ENCODE results near the gene EIF3CL. TPM values are rescaled to one million over a fixed set of nuclear protein-coding genes. Genes with fewer than 3 reads are reported as not detected.
"Not testable (repeated sequence)": the region's sequence is repeated elsewhere in the genome, so short reads cannot be mapped to it uniquely, and the experiment has no call there.

Gene EIF3CL
- total RNA-seq, 5 donors from 2014 or later (not counting 1 experiment from before 2014, with no cell fraction given), result 9.2 to 63.5 (median 42.2) TPM

DNA sequence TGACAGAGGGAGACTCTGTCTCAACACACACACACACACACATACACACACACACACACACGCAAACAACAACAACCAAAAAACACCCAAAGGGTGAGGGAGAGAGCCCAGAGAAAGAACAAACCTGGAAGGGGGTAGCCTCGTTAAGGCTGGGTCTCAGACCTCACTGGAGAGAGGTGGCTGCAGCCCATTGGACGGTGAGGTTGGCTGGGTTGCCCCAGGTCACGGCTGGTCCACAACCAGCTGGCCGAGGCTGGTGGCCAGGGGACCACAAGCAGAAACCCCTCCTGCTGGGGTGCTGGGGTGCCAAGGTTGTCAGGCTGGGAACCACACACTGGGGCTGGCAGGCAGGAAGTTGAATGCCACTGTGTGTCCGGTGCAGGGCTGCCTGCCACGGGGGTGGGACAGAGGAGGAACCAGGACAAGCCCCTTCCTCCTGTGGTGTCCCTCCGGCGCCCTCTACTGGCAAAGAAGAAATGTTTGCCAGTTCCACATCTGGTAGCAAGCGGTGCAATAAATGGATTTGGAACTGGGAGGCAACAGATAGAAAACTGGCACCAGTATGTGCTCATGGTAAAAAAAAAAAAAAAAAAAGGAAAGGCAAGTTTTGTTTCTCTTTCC, 22.5 kb upstream of the EIF3CL start:
- H3K4me3 ChIP-seq (ENCODE audit: control insufficient read depth in 1 of 2, extremely low read depth in 1 of 2, low read length in 1 of 2); H3K27me3 Mint-ChIP-seq; H3K4me3 Mint-ChIP-seq; POLR2A ChIA-PET; H3K27ac ChIP-seq (ENCODE audit: low read length); H3K4me1 Mint-ChIP-seq; CTCF ChIA-PET; H3K9me3 Mint-ChIP-seq; H3K27me3 ChIP-seq (replicated peaks in 1 of 2; ENCODE audit: control insufficient read depth in 2 of 2, extremely low read depth in 1 of 2, insufficient read depth in 2 of 2, low read length in 1 of 2); H3K27ac Mint-ChIP-seq; H3K4me1 ChIP-seq (ENCODE audit: control insufficient read depth in 1 of 2, extremely low read depth in 1 of 2, insufficient read depth in 2 of 2, low read length in 2 of 2); H3K9me3 ChIP-seq; H3K36me3 ChIP-seq (ENCODE audit: control insufficient read depth in 2 of 2, extremely low read depth in 1 of 2, insufficient read depth in 1 of 2, low read length in 1 of 2); H3K36me3 Mint-ChIP-seq: not testable (repeated sequence)
- ATAC-seq (replicated peaks in 1 of 4), result peak; percentile 82 to 96 (median 94)
- peak in 2 of 35 experiments; percentile 1 to 2 for DNase-seq
- no CpG with 5 or more reads among the region's 10 CpGs for WGBS (ENCODE audit: insufficient coverage)

DNA sequence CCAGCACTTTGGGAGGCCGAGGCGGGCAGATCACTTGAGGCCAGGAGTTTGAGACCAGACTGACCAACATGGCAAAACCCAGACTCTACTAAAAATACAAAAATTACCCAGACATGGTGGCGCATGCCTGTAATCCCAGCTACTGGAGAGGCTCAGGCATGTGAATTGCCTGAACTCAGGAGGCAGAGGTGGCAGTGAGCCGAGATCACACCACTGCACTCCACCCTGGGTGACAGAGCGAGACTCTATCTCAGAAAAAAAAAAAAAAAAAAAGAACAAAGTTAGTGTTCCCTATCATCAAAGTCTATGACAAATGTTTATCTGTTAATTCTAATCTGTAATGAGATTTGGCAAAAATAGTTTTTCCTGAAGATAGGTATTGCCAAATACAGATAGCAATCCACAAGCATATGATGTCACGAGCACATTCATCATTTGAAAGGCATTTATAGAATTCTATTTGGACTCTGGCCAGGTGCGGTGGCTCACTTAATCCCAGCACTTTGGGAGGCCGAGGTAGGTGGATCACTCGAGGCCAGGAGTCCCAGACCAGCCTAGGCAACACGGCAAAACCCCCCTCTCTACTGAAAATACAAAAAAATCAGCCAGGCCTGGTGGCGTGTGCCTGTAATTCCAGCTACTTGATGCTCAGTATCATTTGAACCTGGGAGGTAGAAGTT, 17.6 kb upstream of the EIF3CL start:
- H3K4me3 Mint-ChIP-seq; DNase-seq; H3K27me3 ChIP-seq (replicated peaks in 1 of 2; ENCODE audit: control insufficient read depth in 2 of 2, extremely low read depth in 1 of 2, insufficient read depth in 2 of 2, low read length in 1 of 2); H3K27me3 Mint-ChIP-seq; H3K4me1 ChIP-seq (ENCODE audit: control insufficient read depth in 1 of 2, extremely low read depth in 1 of 2, insufficient read depth in 2 of 2, low read length in 2 of 2); POLR2A ChIA-PET; H3K4me1 Mint-ChIP-seq; H3K27ac ChIP-seq (ENCODE audit: low read length); H3K4me3 ChIP-seq (ENCODE audit: control insufficient read depth in 1 of 2, extremely low read depth in 1 of 2, low read length in 1 of 2); CTCF ChIA-PET; H3K9me3 ChIP-seq; H3K36me3 ChIP-seq (ENCODE audit: control insufficient read depth in 2 of 2, extremely low read depth in 1 of 2, insufficient read depth in 1 of 2, low read length in 1 of 2); H3K36me3 Mint-ChIP-seq; H3K9me3 Mint-ChIP-seq; H3K27ac Mint-ChIP-seq; ATAC-seq (replicated peaks in 1 of 4): not testable (repeated sequence)
- whole genome bisulfite sequencing (ENCODE audit: insufficient coverage), result no CpG with 5 or more reads among the region's 11 CpGs

DNA sequence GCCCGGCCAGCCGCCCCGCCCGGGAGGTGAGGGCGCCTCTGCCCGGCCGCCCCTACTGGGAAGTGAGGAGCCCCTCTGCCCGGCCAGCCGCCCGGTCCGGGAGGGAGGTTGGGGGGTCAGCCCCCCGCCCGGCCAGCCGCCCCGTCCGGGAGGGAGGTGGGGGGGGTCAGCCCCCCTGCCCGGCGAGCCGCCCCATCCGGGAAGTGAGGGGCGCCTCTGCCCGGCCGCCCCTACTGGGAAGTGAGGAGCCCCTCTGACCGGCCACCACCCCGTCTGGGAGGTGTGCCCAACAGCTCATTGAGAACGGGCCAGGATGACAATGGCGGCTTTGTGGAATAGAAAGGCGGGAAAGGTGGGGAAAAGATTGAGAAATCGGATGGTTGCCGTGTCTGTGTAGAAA, 13.4 kb upstream of the EIF3CL start:
- H3K9me3 ChIP-seq; H3K9me3 Mint-ChIP-seq; CTCF ChIA-PET; H3K36me3 ChIP-seq (ENCODE audit: control insufficient read depth in 2 of 2, extremely low read depth in 1 of 2, insufficient read depth in 1 of 2, low read length in 1 of 2); H3K27me3 Mint-ChIP-seq; H3K27ac Mint-ChIP-seq; ATAC-seq (replicated peaks in 1 of 4); H3K27me3 ChIP-seq (replicated peaks in 1 of 2; ENCODE audit: control insufficient read depth in 2 of 2, extremely low read depth in 1 of 2, insufficient read depth in 2 of 2, low read length in 1 of 2); H3K4me3 Mint-ChIP-seq; H3K4me1 Mint-ChIP-seq; H3K36me3 Mint-ChIP-seq; DNase-seq; POLR2A ChIA-PET; H3K4me1 ChIP-seq (ENCODE audit: control insufficient read depth in 1 of 2, extremely low read depth in 1 of 2, insufficient read depth in 2 of 2, low read length in 2 of 2); H3K4me3 ChIP-seq (ENCODE audit: control insufficient read depth in 1 of 2, extremely low read depth in 1 of 2, low read length in 1 of 2); H3K27ac ChIP-seq (ENCODE audit: low read length): not testable (repeated sequence)
- no CpG with 5 or more reads among the region's 30 CpGs for WGBS (ENCODE audit: insufficient coverage)

DNA sequence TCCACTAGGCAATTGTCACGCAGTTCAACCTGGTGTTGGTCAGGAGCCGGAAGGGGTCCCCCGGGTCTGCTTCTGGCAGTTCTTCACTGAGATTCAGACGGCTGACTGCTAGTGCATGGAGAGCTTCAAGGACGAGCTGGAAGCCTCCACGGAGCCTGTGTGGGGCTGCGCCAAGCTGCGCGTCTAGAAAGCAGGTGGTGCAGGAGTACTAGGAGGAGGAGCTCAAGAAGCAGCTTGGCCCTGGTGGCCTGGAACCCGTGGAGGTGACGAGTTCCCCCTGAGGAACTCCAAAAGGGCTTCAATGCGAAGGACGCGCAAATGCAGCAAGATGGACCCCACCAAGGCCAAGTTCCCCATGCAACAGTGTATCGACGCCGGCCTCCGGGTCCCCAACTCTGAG, 10.9 kb upstream of the EIF3CL start:
- H3K27ac ChIP-seq (ENCODE audit: low read length); H3K27ac Mint-ChIP-seq; ATAC-seq (replicated peaks in 1 of 4); DNase-seq; H3K4me1 ChIP-seq (ENCODE audit: control insufficient read depth in 1 of 2, extremely low read depth in 1 of 2, insufficient read depth in 2 of 2, low read length in 2 of 2); H3K4me3 ChIP-seq (ENCODE audit: control insufficient read depth in 1 of 2, extremely low read depth in 1 of 2, low read length in 1 of 2); CTCF ChIA-PET; H3K9me3 Mint-ChIP-seq; H3K27me3 Mint-ChIP-seq; H3K4me1 Mint-ChIP-seq; H3K36me3 ChIP-seq (ENCODE audit: control insufficient read depth in 2 of 2, extremely low read depth in 1 of 2, insufficient read depth in 1 of 2, low read length in 1 of 2); POLR2A ChIA-PET; H3K27me3 ChIP-seq (replicated peaks in 1 of 2; ENCODE audit: control insufficient read depth in 2 of 2, extremely low read depth in 1 of 2, insufficient read depth in 2 of 2, low read length in 1 of 2); H3K4me3 Mint-ChIP-seq; H3K36me3 Mint-ChIP-seq; H3K9me3 ChIP-seq: not testable (repeated sequence)
- no CpG with 5 or more reads among the region's 18 CpGs for WGBS (ENCODE audit: insufficient coverage)

DNA sequence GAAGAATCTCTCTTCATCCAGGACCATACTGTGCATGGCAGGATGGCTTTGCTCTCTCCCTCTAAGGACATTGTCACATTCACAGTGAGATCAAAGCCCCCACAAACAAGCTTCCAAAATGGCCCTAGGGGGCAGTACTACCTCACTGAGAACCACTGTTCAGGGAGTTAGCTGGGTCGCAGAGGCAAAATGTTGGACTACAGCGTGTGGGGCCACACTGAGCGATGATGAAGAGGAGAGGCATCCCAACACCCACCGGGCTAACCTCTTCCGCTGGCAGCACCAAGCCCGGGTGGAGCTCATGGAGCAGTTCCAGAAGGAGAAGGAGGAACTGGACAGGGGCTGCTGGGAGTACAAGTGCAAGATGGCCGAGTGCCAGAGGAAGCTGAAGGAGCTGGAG, 9.9 kb upstream of the EIF3CL start:
- H3K9me3 Mint-ChIP-seq; CTCF ChIA-PET; DNase-seq; H3K9me3 ChIP-seq; H3K27ac ChIP-seq (ENCODE audit: low read length); H3K4me3 ChIP-seq (ENCODE audit: control insufficient read depth in 1 of 2, extremely low read depth in 1 of 2, low read length in 1 of 2); H3K27me3 ChIP-seq (replicated peaks in 1 of 2; ENCODE audit: control insufficient read depth in 2 of 2, extremely low read depth in 1 of 2, insufficient read depth in 2 of 2, low read length in 1 of 2); H3K4me1 Mint-ChIP-seq; H3K36me3 ChIP-seq (ENCODE audit: control insufficient read depth in 2 of 2, extremely low read depth in 1 of 2, insufficient read depth in 1 of 2, low read length in 1 of 2); POLR2A ChIA-PET; H3K4me3 Mint-ChIP-seq; H3K36me3 Mint-ChIP-seq; H3K27ac Mint-ChIP-seq; H3K4me1 ChIP-seq (ENCODE audit: control insufficient read depth in 1 of 2, extremely low read depth in 1 of 2, insufficient read depth in 2 of 2, low read length in 2 of 2); ATAC-seq (replicated peaks in 1 of 4); H3K27me3 Mint-ChIP-seq: not testable (repeated sequence)
- no CpG with 5 or more reads among the region's 7 CpGs for WGBS (ENCODE audit: insufficient coverage)

DNA sequence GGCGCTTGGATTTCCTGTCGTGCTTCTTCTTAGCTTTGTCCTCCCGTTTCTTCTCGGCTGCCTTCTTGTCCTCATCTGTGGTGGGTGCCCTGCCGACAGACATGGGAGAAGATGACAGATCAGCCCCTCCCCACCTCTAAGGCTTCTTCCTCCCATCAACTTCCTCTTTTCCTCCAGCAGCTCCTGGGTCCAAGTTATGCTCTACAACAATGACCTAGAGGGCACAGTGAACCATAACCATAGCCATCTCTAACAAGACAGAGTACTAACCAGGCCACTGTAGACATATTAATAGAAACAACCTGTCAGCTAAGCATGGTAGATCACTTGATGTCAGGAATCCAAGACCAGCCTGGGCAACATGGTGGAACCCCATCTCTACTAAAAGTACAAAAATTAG, 11.6 kb downstream of the EIF3CL start:
- H3K4me3 Mint-ChIP-seq; H3K27ac Mint-ChIP-seq; H3K36me3 ChIP-seq (ENCODE audit: control insufficient read depth in 2 of 2, extremely low read depth in 1 of 2, insufficient read depth in 1 of 2, low read length in 1 of 2); ATAC-seq (replicated peaks in 1 of 4); CTCF ChIA-PET; POLR2A ChIA-PET; H3K36me3 Mint-ChIP-seq; H3K4me1 ChIP-seq (ENCODE audit: control insufficient read depth in 1 of 2, extremely low read depth in 1 of 2, insufficient read depth in 2 of 2, low read length in 2 of 2); DNase-seq; H3K9me3 ChIP-seq; H3K4me3 ChIP-seq (ENCODE audit: control insufficient read depth in 1 of 2, extremely low read depth in 1 of 2, low read length in 1 of 2); H3K4me1 Mint-ChIP-seq; H3K27ac ChIP-seq (ENCODE audit: low read length); H3K27me3 Mint-ChIP-seq; H3K27me3 ChIP-seq (replicated peaks in 1 of 2; ENCODE audit: control insufficient read depth in 2 of 2, extremely low read depth in 1 of 2, insufficient read depth in 2 of 2, low read length in 1 of 2); H3K9me3 Mint-ChIP-seq: not testable (repeated sequence)
- WGBS (ENCODE audit: insufficient coverage), result no CpG with 5 or more reads among the region's 5 CpGs

Measured in T-cell (primary cell).